AG08396 (cell line): Measurements from ENCODE around the gene MAP3K8.

ENCODE experiments used
- DNase-seq: peaks from one replicate; pipeline ENCODE4 v3.0.0; 2012; ENCODE audit warnings: low spot score, mixed read lengths

Gene MAP3K8

GRCh38 chr10:30490289-30491000, 56.5 kb downstream of the MAP3K8 start:
- DNase-seq: no peak

DNA sequence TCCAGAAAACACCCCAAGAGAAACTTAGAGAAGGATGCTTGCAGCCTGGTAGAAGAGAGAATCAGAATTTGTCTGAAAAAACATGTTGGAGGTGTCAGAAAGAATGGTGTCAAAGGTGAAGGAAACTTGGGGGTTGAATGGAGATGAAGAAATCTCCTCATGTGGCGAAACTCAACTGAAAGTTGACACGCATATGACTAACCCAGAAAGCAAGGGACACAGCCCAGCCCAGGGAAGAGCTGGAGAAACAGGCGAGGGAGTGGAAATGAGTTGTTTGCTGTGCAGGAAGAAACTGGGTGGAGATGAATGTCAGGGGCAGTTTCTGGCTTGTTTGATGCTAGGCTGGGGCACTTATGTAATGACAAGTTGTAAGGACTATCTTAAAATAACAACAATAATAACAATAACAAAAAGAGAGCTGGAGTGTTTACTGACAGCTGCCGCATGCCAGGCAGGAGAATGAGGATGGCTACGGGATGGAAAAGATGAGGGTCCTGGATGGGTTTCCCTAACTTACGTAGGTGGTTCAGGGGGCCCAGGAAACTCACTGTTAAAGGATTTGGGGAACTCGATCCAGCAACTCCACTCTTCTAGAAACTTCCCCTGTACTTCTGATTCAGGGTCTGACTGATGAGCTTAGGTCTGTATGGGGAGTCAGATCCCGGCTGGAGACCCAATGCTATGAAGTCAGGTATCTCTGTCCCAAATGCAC, 57.4 kb downstream of the MAP3K8 start:
- no peak for DNase-seq

GRCh38 chr10:30491916-30492515, 58.0 kb downstream of the MAP3K8 start:
- no peak for DNase-seq

DNA sequence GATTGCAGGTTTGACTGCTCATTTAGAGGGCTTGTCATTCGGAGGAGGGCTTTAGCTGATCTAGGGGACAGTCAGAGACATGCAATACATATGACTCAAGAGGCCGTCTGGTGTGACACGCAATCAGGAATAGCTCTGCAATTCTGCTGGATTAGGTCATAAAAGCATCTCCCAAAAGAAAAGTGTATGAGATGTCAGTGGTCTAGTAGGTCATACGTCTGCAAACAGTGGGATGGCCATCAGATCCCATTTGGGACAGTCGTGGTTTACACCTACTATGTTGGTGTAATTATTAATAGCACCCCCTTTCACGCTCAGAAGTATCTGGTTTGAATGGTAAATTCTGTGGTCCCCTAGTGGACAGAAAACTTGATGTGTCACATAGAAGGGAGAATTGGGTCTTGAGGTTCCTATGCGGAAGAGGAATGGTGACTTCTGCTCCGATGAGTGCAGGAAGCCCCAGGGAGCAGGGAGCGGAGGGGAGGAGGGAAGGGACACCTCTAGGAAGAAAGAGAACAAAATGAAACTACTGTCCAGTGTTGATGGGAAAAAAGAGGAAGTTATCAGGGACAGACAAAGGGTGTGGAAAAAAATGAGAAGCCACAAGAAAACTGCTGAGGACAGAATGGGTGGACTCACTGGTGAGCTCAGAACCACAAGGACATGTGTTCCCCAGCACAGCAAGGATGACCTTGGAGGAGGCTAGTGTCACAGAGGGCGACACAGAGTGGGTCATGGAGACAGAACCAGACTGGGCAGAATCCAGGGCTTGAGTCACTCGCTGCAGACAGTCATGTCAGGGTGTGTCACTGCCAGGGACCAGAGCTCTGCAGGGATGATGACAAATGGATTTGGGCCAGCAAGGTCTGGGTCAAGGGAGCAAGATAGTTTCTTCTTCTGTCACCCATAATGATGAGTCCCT, 59.9 kb downstream of the MAP3K8 start:
- DNase-seq: peak; percentile 29

- no peak for DNase-seq
These were observed 60.6 kb downstream of the MAP3K8 start for GRCh38 chr10:30494558-30494957.

GRCh38 chr10:30495687-30496086, 61.7 kb downstream of the MAP3K8 start:
- DNase-seq: no peak

GRCh38 chr10:30499816-30500215, 65.8 kb downstream of the MAP3K8 start:
- DNase-seq: no peak

DNA sequence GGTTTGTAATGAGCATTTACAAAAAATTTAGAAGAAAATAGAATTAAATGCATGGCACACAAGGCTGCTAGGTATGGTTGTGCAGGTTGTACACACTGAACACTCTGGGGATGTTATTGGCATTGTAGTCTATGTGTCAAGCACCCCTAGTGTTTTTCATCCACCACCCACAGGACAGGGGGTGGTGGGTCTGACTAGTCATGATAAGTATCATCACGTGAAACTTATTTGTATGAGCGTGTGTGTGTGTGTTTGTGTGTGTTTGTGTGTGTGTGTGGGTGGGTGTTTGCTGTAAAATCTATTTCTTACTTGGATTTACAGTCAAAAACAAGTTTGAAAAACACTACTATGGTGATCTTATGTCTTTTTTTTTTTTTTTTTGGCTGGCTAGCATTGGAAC, 66.5 kb downstream of the MAP3K8 start:
- DNase-seq: no peak

DNA sequence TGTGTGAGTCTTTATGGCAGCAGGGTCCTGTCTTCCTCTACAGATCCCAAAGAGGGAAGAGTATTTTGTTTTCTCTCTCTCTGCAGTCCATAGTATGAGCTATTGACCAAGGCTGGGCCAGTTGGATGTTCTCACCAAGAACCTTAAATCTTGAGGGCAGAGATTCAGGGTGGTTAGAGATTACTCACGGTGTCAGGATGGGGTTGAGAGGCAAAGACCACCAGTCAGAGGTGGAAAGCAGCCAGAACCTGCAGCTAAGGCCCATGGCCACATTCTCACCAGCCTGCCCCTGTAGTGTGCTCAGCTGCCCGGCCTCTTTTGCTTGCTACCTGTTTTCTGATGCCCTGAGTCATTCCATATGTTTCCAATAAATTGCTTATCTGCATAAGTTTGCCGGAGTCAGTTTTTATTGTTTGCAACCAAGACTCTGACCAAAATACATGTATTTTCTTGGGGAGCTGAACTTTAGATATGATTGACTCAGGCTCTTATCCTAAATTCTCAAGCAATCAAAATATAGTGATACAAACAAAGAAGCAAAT, 67.0 kb downstream of the MAP3K8 start:
- DNase-seq: no peak

- no peak for DNase-seq
These were observed 68.5 kb downstream of the MAP3K8 start for GRCh38 chr10:30502266-30503060.

- no peak for DNase-seq
These were observed 69.8 kb downstream of the MAP3K8 start for GRCh38 chr10:30503700-30504266.

- DNase-seq: no peak
These were observed 71.7 kb downstream of the MAP3K8 start for GRCh38 chr10:30505543-30506298.

- DNase-seq: no peak
These were observed 75.5 kb downstream of the MAP3K8 start for GRCh38 chr10:30509508-30509907.

GRCh38 chr10:30510184-30510931, 76.4 kb downstream of the MAP3K8 start:
- peak; percentile 46 for DNase-seq

DNA sequence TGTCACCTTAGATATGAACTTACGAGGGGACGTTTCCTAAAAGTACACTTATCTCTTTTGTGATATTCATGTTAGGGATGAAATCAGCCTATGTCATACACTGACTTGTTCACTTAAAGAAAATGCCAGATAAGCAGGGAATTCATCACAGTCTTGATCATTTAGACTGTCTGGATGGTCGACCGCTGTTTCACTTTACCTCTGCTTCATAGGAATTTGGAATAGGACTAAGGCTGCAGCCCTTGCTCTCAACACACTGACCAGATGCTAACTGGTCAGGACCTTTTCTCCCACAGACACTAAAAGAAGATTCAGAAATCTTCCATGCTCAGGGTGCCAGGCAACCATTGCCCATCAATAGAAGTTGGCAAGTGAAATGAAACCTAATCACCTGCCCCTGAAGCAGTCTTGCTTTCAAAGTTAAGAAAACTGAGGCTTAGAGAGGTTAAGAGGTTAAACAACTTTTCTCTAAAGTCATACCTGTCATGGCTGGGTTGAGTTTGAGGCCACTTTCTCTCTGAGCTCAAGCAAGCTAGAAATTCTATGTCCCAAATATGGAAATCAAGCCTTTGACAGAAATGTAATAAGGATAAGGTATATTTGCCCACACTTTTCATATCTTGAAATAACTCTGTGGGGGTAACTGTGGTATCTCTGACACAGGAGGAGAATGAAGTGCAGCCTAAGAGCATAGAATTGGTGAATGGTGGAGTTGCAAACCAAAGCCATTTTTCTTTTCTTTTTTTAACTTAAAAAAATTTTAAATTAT, 77.1 kb downstream of the MAP3K8 start:
- no peak for DNase-seq
